SIG-M5 treated with dmso at 0.1 percent for 504 hours (cell line): Measurements from ENCODE around the gene NEURL1.
"Not testable (repeated sequence)": the region's sequence is repeated elsewhere in the genome, so short reads cannot be mapped to it uniquely, and the experiment has no call there.

Source experiments
- DNase-seq: peaks from one replicate; lab custom pipeline; 2025; ENCODE audit not compliant: unreplicated experiment; lab: John Stamatoyannopoulos, UW

Gene NEURL1

DNA sequence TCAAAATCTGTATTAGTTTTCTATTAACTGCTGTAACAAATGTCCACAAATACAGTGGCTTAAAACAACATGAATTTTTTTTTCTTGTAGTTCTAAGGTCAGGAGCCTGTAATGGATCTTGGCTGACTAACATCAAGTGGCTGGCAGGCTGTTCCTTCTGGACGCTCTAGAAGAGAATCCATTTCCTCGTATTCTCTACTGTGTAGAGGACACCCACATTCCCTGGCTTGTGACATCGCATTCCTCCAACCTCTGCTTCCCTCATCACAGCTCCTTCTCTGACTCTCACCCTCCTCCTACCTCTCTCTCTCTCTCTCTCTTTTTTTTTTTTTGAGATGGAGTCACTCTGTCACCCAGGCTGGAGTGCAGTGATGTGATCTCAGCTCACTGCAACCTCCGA, 30.0 kb upstream of the NEURL1 start:
- no peak for DNase-seq

DNA sequence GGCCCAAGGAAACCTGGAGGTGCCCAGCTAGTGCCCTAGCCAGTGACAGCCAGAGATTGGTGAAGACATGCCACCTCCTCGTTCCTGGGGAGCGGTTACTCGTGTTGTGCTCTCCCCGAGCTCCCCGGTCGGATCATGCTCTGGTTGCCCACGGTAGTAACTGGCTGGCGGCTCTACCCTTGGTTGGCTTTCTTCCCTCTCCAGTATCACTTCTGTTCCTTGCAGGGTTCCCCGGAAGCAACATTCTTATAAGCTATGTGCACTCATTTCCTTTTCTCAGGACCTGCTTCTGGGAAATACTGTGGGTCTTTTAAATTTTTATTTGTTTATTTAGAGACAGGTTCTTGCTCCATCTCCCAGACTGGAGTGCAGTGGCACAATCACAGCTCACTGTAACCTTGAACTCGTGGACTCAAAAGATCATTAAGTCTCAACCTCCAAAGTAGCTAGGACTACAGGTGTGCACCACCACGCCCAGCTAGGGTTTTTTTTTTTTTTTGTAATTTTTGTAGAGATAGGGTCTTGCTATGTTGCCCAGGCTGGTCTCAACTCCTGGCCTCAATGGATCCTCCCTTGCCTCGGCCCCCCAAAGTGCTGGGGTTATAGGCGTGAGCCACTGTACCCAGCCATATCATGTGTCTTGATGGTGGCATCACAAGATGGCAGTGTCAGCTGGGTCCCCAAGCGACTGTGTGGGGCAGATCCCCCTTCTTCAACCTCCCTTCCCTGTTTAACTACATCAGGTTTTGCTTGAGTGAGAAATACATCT, 27.9 kb upstream of the NEURL1 start:
- DNase-seq: no peak

DNA sequence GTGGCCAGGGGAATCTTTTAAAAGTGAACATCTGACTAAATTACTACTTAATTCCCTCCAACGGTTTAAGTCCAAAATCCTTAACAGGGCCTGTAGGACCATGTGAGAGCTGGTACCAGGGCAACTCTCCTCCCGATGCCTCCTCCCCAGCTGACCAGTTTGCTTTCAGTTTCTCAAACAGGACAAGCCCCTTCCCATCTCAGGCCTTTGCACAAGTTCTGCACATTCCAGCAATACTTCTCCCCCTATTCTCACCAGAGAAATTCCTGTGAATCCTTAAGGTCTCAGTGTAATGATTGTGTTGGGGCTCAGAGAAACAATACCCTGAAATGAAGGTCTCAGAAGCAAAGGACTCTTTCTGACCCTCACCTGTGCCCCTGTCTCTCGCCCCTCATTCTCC, 26.8 kb upstream of the NEURL1 start:
- DNase-seq: no peak

DNA sequence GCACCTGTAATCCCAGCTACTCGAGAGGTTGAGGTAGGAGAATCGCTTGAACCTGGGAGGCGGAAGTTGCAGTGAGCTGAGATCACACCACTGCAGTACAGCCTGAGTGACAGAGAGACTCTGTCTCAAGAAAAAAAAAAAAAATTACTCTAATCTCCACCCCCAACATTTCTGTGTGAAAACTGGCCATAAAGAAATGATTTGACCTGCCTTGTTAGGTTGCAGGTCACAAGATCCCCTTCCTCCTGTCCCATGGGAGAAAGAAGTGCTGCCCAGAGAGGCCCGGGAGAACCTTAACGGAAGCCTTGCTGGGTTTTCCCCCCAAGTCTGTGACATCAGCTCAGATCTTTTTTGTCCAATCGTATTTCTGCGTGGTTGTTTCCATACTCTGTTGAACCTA, 26.1 kb upstream of the NEURL1 start:
- no peak for DNase-seq

DNA sequence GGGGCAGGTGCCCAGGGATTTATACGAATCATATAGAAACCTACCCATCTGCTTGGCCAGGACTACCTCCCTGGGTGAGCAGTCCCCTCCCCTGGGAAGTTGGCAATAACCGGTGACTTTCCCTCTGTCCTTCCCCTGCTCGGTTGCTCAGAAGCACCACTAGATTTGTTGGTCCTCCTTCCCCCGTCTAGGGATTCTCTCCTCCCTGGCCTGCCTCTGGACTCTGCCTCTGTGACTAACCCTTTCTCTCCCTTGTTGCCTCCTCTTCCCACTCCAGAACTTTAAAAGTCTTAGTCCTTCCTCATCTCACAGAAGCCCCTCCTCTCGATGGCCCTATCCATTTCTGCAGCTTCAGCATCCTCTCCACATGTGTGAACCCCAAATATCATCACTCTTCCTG, 24.3 kb upstream of the NEURL1 start:
- no peak for DNase-seq

DNA sequence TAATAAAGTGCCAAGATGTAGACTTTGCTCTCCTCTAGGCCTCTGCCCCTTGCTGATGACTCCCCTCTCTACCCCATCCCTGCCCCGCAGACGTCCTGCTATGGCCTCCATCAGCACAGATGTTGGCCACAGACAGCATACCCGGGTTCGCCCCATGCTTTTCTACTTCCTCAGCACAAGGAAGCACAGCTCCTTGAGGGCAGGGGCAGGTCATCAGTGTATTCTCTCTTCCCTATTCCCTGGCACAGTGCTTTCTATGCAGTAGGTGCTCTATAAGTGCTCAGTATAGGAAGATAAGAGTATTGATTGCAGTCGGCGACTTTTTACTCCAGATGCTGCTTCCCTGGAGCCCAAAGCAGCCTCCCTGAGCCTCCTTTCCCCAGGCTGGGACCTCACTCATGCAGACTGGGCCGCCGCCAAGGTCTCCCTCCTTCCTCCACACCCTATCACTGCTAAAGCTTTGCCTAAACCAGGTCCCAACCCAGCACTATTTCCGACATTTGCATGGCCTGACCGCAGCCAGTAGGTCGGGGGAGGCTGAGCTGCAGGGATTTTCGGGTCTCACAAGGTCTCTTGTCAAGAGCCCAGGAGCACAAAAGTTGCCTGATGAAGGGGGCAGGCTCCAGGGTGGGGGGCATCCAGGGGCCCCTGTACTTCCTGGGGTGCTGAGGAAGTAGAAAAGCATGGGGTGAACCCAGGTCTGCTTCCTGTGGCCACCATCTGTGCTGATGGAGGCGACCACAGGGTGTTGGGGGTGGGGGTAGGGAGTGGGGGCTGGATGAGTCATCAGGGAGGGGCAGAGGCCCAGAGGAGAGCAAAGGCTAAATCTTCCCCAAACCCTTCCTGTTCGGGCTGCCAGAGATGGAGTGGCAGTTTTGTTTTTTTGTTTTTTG, 22.5 kb upstream of the NEURL1 start:
- DNase-seq: peak; percentile 74

DNA sequence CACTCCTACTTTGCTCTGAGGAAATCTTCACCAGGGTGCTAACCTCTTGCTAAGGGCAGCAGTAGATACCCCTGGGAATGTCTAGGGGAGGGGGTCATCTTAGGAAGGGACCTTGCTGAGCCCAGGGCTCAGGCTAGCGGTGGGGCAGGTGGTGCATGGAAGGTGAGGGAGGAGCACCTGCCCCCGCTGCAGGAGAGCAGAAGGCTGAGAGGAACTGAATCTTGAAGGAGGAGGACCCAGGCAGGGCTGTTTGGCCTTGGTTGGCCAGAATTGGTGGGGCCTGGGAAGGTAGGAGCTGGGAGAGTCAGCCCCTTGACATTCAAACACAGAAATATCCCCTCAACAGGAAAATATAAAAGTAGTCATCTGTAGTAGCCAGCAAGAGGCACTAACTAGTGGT, 21.5 kb upstream of the NEURL1 start:
- DNase-seq: peak; percentile 22

DNA sequence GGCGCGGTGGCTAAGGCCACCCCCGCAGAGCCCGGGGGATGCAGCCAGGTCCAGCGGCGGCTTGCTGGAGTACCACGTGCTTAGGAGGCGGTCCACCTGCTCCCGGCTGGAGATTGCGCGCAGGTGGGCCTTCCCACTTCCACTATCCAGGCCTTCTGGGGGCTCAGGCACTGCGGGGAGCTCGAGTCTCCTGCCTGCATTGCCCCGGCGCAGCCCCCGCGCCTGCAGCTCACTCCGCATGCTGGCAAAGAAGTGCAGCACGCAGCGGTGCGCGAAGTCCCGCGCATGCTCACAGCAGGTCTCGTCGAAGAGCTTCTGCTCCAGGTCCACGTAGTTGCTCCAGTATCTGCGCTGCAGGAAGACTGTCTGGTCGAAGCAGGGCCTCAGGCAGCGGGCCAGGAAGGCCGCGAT, 20.2 kb upstream of the NEURL1 start:
- no peak for DNase-seq

DNA sequence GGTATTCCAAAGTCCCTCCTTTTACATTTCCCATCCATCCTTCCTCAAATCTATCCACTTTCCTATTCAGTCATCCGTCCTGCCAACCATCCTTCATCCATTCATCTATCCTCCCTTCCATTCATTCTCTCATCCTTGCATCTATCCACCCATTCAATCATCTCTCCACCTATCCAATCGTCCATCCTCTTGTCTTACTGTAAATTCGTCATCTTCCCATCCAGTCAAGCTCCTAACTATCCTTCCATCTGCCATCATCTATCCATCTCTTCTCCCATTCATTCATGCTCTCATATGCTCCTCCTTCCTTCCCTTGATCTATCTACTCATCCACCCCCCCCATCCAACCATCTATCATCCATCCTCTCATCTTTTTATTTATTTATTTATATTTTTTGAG, 19.4 kb upstream of the NEURL1 start:
- no peak for DNase-seq

DNA sequence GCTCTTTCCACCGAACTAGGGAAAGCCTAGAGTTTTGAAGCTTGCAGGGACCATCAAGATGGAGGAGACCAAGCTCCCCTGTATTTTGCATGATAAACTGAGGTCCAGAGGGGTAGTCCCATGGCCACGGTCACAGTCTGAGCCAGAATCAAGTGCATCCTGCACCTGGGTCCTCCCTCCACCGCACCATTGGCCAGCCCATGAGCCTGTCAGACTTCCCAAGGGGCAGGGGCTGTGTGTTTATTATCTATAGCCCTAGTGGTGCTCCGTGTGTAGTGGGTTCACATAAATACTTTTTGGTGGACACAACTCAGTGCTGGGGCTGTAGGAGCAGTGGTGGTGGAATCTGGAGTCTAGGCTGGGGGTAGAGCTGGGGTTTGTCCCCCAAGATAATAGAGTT, 18.1 kb upstream of the NEURL1 start:
- DNase-seq: no peak

DNA sequence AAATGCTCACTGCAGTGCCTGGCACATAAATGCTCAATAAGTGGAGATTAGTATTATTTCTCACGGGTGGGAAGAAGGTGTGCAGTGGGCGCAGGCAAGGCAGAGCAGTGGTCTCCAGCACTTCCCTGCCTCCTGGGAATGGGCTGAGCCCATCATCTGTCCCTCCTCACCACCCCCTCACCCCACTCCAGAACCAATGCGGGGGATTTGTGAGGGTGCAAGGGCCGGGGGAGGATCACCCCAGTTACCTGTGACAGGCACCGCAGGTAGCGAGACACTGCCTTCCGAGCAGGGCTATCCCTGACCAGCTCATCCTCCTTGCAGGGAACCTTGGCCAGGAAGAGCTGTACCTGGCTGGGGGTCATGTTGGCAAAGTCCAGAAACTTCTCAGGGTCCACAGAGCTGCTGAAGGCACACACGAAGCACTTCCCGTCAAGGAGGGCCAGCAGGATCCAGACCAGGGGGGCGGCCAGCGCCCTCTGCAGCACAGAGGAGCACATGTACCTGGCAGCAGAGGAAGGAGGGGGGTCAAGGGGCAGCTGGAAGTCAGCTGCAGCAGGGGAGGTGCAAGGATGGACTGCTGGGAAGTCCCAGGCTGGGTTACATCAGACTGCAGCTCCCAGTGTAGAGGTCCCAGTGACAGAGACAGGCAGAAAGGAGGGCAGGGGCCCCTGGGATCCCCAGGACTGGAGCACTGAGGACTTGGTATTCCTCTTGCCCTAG, 17.3 kb upstream of the NEURL1 start:
- no peak for DNase-seq

DNA sequence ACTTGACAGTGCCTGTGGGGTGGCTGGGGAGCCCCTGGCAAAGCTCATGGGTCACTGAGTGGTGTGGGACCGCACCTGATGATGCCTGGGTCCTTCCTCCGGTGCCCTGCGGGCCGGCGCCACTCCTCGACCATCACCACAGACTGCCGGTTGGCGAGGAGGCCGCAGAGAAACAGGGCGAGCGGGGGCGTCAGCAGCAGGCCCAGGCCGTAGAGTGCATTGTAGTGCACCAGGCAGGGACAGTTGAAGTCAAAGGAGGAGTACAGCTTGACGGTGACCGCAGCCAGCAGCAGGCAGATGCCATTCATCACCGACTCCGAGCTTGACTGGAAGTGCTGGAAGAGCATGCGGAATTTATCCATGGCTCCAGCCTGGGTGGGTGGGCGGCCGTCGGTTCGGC, 14.8 kb upstream of the NEURL1 start:
- DNase-seq: no peak

DNA sequence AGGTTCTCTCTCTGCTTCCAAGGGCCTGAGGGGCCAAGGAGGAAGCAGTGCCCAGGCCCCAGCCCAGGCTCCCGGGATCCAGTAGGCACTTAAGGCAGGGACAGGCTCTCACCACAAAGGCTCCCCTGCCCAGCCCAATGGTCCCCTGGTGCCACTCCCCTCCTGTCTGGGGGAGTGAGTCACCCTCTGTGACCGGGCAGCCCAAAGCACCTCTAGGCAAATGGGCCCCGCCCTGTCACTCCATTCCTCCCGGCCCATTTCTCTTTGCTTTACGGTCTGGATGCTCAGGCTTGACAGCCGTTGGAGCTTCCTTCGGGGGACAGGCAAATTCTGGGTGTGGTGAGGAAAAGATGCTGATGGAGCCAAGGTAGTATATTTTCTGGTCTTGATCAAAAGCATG, 14.4 kb upstream of the NEURL1 start, which contains the start of gene CALHM3:
TSS of gene CALHM3 (minus strand) at position 106 of the 400 bp plus-strand sequence. CDS start 208 bp downstream, outside the sequence.
- DNase-seq: peak; percentile 15

DNA sequence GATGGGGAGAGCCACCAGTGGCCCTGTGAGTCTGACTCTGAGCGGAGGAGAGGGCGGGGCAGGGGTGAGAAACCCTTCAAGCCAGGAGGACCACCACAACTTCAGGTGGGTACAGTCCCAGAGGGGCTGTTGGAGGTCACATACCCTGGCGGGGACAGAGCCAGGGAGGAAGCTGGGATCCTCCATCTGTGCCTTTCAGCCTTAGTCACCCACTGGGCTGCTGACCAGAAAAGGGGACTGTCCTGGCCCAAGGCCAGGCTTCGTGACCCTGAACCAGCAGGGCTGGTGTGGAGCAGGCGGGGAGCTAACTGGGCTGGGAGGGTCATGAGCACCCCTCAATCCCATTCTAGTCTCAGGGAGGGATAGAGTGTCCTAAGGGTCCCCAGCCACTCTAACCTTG, 13.0 kb upstream of the NEURL1 start:
- DNase-seq: no peak

DNA sequence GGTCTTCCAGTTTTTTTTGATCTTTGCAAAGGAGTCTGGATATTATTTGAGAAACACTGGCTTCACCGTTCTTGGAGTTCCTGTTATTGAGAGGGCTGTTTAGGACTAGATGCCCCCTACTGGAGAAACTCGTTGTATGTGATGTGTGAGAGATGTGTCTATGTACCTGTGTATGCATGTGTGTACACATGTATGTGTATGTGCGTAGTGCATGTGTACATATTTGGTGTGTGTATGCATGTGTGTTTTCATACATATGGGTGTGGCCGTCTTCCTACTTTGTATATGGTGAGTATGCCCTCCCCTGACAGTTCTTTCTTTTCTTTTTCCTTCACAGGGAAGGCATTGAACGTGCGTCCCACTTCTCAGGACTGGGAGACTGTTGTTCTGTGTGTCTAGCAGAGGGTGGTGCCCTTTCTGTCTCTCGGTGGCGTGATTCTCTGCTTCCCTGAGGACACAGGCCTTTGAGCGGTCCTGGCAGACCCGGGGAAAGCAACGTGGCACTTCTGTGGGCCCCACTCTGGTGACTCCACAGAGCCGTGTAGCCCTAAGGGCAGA, 11.5 kb upstream of the NEURL1 start:
- DNase-seq: peak; percentile 85

DNA sequence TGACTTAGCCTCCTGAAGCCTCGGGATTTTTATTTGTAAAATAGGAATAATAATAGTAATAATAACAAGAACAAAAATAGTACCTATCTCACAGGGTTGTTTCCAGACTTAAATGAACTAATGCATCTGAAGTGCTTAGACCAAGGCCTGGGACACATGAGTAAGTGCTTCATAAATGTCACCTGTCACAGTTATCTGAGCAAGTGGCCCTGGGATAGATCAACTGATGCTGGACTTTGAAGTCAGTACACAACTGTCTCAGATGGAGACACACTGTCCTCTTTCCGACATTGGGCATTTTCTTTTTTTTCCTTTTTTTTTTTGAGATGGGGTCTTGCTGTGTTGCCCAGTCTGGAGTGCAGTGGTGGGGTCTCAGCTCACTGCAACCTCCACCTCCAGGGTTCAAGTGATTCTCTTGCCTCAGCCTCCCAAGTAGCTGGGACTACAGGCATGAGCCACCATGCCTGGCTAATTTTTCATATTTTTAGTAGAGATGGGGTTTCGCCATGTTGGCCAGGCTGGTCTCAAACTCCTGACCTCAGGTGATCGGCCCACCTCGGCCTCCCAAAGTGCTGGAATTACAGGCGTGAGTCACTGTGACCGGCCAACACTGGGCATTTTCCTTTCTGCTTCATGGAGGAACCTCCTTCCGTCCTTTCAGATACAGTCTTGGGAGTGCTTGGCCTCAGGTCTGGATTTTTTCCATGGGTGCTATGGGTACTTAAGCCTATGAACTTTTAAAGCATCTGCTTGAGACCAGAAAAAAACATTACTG, 6.7 kb upstream of the NEURL1 start:
- DNase-seq: not testable (repeated sequence)

DNA sequence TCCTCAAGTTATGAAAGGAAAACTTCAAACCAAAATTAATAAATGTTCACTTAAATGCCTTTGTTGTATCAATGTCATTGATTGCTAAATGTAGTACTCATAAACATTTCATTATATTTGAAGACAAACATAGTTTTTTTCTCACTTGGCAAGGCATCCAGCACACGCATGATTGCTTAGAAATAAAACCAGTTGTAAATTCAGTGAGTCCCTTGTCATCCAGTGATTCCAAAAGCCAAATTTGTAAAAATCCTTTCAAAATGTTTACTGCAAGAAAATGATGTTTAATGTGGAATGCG, 6.1 kb upstream of the NEURL1 start:
- no peak for DNase-seq

DNA sequence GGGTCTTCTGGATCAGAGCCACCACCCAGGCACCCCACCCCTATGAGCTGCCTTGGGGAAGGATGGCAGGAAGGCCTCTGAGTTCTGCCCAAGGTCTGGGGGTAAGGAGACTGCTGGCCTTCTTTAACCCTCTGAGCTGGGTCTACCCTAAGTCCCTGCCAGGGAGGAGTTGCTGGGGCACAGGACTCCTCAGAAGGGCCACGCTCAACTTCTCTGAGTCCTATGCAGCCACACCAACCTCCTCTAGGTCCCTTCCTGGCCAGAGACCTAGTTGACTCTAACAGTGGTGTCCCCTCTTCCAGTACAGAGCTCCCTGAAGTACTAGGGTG, 2.6 kb upstream of the NEURL1 start:
- no peak for DNase-seq

DNA sequence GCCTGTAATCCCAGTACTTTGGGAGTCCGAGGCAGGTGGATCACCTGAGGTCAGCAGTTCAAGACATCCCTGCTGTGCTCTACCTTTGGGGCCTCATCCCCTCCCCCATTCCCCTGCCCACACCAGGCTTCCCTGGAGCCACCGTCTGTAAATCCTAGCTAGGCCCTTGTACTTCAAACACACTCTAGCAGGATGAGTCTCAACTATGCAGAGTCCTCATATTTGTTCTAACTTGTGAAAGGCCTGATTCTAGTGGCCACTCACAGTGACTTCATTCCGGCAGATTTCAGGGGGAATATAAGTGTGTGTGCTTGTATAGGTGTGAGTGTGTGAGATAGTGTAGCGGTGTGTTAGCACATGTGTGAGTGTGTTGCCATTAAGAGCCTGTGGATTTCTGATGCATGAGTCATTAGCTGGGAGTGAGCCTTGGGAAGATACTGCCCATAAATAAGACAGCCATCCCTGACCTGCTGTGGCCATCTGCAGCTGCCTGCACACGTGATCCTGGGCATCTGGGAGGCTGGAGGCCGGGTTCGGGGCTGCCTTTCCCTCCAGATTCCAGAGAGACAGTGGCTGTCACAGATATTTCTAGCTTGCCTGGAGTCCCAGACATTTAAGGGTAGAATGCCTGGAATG, 1.7 kb upstream of the NEURL1 start:
- DNase-seq: no peak

DNA sequence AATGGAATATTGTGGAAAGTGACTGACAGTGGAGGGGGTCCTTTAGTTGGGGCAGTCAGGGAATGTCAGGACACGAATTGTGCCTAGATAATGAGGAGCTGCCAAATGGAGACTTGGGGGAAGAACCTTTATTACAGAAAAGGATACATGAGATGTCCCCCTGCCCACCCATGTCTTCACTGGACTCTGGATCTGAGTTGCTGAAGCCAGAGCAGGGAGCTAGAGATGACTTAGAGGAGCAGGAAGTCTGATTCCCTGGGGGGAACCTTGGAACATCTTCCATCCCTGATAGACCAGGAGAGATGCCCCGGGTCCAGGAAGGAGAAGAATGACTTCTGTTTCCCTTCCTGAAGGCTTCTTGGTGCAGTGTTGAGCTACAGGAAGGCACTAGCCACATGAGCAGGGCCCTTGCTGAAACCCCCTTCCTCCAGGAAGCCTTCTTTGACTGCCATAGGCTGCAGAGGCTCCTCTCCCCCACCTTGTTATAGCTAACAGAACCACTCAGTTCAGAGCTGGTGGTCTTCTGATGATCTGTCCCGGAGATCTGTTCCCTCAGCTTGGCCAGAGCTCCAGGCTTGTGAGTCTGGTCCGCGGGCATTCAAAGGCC, 747 bp upstream of the NEURL1 start:
- DNase-seq: no peak
